Duodenal mucosa (tissue), 2 donors: ENCODE data around the gene OLA1.

ENCODE experiments used
- H3K27ac ChIP-seq: one replicate; pipeline ENCODE4 v1.7.0; 2013; ENCODE audit warnings: low read depth, low read length
- H3K27me3 ChIP-seq, 2 donors: one replicate each; pipeline ENCODE4 v1.7.0; 2013; ENCODE audit warnings: low read length in 2 of 2, control low read depth in 1 of 2; ENCODE audit not compliant: insufficient read depth in 2 of 2, control insufficient read depth in 1 of 2
- H3K36me3 ChIP-seq, 2 donors: one replicate each; pipeline ENCODE4 v1.7.0; 2013; ENCODE audit warnings: low read length in 2 of 2, control low read depth in 1 of 2; ENCODE audit not compliant: insufficient read depth in 2 of 2, control insufficient read depth in 1 of 2
- H3K4me1 ChIP-seq, 2 donors: one replicate each; pipeline ENCODE4 v1.7.0; 2013; ENCODE audit warnings: low read length in 2 of 2, control low read depth in 1 of 2; ENCODE audit not compliant: insufficient read depth in 2 of 2, control insufficient read depth in 1 of 2
- H3K4me3 ChIP-seq, 2 donors: one replicate each; pipeline ENCODE4 v1.7.0; 2013; ENCODE audit warnings: low read length in 2 of 2, low read depth in 1 of 2
- H3K9ac ChIP-seq, 2 donors: one replicate each; pipeline ENCODE4 v1.7.0; 2013; ENCODE audit warnings: low read length in 2 of 2, low read depth in 1 of 2
- H3K9me3 ChIP-seq, 2 donors: one replicate each; pipeline ENCODE4 v1.7.0; 2013; ENCODE audit warnings: low read length in 2 of 2, control low read depth in 1 of 2; ENCODE audit not compliant: control insufficient read depth in 1 of 2

OLA1 gene

DNA sequence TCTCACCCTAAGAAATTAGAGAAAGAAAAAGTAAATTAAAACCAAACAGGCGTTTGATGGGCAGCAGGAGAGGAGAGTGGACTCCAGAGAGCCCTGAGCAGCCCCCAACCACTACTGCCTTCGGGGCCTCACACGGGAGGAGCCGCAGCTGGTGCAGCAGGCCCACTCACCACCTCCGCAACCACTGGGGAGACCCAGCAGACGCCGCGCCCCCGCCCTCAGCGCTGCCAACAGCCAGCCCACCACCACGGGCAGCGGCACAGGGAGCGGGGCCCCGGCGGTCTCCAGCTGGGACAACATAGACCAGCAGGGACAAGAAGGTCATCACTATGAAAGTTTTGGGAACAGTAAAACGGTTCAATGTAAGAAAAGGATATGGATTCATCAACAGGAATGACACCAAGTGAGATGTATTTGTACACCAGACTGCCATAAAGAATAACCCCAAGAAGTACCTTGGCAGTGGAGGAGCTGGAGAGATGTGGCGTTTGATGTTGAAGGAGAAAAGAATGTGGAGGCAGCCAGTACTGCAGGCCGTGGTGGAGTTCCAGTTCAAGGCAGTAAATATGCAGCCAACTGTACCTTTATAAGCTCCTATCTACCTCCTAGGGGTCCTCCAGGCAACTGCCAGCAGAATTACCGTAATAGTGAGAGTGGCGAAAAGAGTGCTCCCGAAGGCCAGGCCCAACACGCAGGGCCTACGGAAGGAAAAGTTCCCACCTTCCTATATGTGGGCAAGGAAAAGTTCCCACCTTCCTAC is 76.5 kb downstream of the OLA1 start:
- Histone ChIP-seq H3K9ac (no peak overlapping the region), H3K9me3 (peaks cover 6 to 18% of the 10 kb centered on the region in 2 donors), H3K36me3 (peaks cover 0 to 4% of the 10 kb centered on the region in 2 donors), H3K27me3 (no peaks in the 10 kb centered on the region), H3K4me1 (no peaks in the 10 kb centered on the region), H3K4me3 (no peak overlapping the region), H3K27ac (no peak overlapping the region)

- Histone ChIP-seq H3K4me3 (no peak overlapping the region), H3K4me1 (no peaks in the 10 kb centered on the region), H3K36me3 (peaks cover 0 to 4% of the 10 kb centered on the region in 2 donors), H3K27me3 (no peaks in the 10 kb centered on the region), H3K9me3 (peaks cover 4 to 11% of the 10 kb centered on the region in 2 donors), H3K27ac (no peak overlapping the region), H3K9ac (no peak overlapping the region)
Measured at GRCh38 chr2:174169372-174169771, 79.0 kb downstream of the OLA1 start.

DNA sequence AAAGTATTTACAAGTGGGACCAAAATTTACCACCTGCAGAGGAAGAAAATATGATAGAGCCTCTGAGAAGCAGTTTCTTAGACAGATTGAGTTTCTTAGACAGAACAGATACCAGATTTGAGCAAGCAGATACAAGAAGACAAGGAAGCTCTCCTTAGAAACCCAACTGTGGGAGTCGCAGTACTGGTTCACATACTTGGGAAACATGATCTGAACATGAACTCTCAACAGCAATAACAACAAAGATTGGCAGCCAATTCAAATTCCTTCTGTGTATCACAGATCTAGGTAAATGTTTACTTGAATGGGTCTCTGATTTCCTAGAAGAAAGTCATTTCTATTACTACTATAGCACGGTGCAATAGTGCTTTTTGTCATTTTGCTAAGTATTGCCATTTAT is 82.1 kb downstream of the OLA1 start:
- Histone ChIP-seq H3K27me3 (no peaks in the 10 kb centered on the region), H3K36me3 (no peaks in the 10 kb centered on the region)

GRCh38 chr2:174161490-174161889 is 86.8 kb downstream of the OLA1 start:
- no peak overlapping the region for H3K9ac ChIP-seq

More for the DNA sequence above, 82.1 kb downstream of the OLA1 start:
- H3K9ac ChIP-seq: no peak overlapping the region
- peaks cover 4 to 10% of the 10 kb centered on the region in 2 donors for H3K9me3 ChIP-seq
- H3K27ac ChIP-seq: no peak overlapping the region
- no peaks in the 10 kb centered on the region for H3K4me1 ChIP-seq
- H3K4me3 ChIP-seq: no peak overlapping the region

GRCh38 chr2:174158003-174158402 is 90.3 kb downstream of the OLA1 start:
- H3K27ac ChIP-seq: no peak overlapping the region
- H3K9me3 ChIP-seq: no peaks in the 10 kb centered on the region
- H3K4me3 ChIP-seq: no peak overlapping the region
- no peaks in the 10 kb centered on the region for H3K27me3 ChIP-seq
- H3K9ac ChIP-seq: no peak overlapping the region
- no peaks in the 10 kb centered on the region for H3K4me1 ChIP-seq
- no peaks in the 10 kb centered on the region for H3K36me3 ChIP-seq

More at GRCh38 chr2:174161490-174161889, 86.8 kb downstream of the OLA1 start:
- Histone ChIP-seq H3K4me1 (no peaks in the 10 kb centered on the region), H3K4me3 (no peak overlapping the region), H3K27me3 (no peaks in the 10 kb centered on the region), H3K27ac (no peak overlapping the region), H3K36me3 (no peaks in the 10 kb centered on the region), H3K9me3 (no peaks in the 10 kb centered on the region)

GRCh38 chr2:174157053-174157452 is 91.3 kb downstream of the OLA1 start:
- Histone ChIP-seq H3K9me3 (no peaks in the 10 kb centered on the region), H3K36me3 (no peaks in the 10 kb centered on the region), H3K27ac (no peak overlapping the region), H3K4me3 (no peak overlapping the region), H3K4me1 (no peaks in the 10 kb centered on the region), H3K9ac (no peak overlapping the region), H3K27me3 (no peaks in the 10 kb centered on the region)

- no peak overlapping the region for H3K9ac ChIP-seq
- H3K27ac ChIP-seq: no peak overlapping the region
- H3K27me3 ChIP-seq: no peaks in the 10 kb centered on the region
- no peaks in the 10 kb centered on the region for H3K4me1 ChIP-seq
- H3K36me3 ChIP-seq: no peaks in the 10 kb centered on the region
- no peak overlapping the region for H3K4me3 ChIP-seq
- H3K9me3 ChIP-seq: no peaks in the 10 kb centered on the region
Measured at GRCh38 chr2:174153757-174154680, 94.3 kb downstream of the OLA1 start.

DNA sequence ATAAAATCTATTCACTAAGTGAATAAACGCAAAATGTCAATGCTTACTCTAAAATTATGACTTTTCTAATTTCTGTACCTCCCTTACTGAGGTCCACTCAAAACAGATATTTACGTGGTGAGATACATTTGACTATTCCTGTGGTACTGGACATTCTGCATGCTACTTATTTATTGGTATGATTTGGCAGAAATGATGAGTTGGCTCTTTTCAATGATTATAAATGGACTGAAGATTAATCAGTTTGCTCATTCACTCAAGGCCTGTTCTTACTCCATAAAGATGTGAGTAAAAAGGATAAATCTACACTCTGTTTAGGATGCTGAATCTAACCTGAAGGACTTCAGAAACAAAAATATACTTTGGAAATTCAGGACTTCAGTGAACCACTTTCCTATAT is 98.8 kb downstream of the OLA1 start:
- Histone ChIP-seq H3K4me1 (no peaks in the 10 kb centered on the region), H3K4me3 (no peak overlapping the region), H3K9me3 (no peaks in the 10 kb centered on the region), H3K36me3 (no peaks in the 10 kb centered on the region), H3K27me3 (no peaks in the 10 kb centered on the region), H3K27ac (no peak overlapping the region), H3K9ac (no peak overlapping the region)

DNA sequence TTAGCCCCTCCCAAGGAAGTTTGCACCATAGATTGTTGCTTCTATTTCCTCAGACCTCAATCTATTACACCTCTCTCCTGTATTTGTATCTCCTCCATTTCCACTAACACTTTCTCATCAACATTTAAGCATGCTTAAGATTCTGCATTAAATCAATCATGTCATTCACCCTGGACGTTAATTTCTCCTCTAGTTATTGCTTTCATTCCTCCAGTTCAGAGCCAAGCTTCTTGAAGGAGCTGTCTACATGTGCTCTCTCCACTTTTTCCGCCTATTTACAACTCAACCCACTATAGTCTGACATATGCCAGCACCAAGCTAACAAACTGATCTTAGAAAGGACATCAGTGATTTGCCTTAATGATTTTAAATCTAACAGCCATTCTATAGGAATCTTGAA is 99.5 kb downstream of the OLA1 start:
- no peaks in the 10 kb centered on the region for H3K4me1 ChIP-seq
- H3K4me3 ChIP-seq: no peak overlapping the region
- no peaks in the 10 kb centered on the region for H3K36me3 ChIP-seq
- H3K27ac ChIP-seq: no peak overlapping the region
- no peaks in the 10 kb centered on the region for H3K27me3 ChIP-seq
- no peaks in the 10 kb centered on the region for H3K9me3 ChIP-seq
- H3K9ac ChIP-seq: no peak overlapping the region

DNA sequence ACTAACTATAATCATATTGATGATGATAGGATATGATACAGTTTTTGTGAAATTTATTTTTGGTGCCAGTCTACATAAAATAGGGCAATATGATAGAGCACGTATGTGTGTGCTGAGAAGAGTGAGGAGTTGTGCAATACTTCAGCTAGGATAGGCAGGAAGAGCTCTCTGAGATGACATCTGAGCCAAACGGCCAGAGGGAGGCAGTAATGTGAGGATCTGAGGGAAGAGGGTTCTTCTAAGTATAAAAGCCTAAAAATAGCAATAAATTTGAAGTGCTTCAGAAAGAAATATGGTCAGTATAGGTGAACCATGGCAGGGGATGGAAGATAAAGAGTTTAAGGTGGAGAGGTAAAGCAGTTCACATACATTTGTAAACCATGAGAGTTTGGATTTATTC is 102.5 kb downstream of the OLA1 start:
- no peaks in the 10 kb centered on the region for H3K4me1 ChIP-seq
- H3K9ac ChIP-seq: no peak overlapping the region
- no peaks in the 10 kb centered on the region for H3K36me3 ChIP-seq
- no peak overlapping the region for H3K27ac ChIP-seq
- no peaks in the 10 kb centered on the region for H3K9me3 ChIP-seq
- H3K4me3 ChIP-seq: no peak overlapping the region
- H3K27me3 ChIP-seq: no peaks in the 10 kb centered on the region
